Adipocyte (in vitro differentiated cells): ENCODE results near the gene RPRD1A.
"Not testable (repeated sequence)": the region's sequence is repeated elsewhere in the genome, so short reads cannot be mapped to it uniquely, and the experiment has no call there.

Source experiments
- DNase-seq: peaks from one replicate; pipeline ENCODE4 v3.0.0-alpha.2; 2015; ENCODE audit warnings: low read depth
- H3K27me3 ChIP-seq: replicated peaks from 2 replicates; pipeline ENCODE4 v1.7.0; 2013; ENCODE audit warnings: mild to moderate bottlenecking, low read length, moderate library complexity; ENCODE audit not compliant: control insufficient read depth, insufficient read depth
- H3K36me3 ChIP-seq: 2 replicates; pipeline ENCODE4 v1.7.0; 2013; ENCODE audit warnings: low read length, mild to moderate bottlenecking, moderate library complexity; ENCODE audit not compliant: control insufficient read depth, insufficient read depth, severe bottlenecking
- H3K4me1 ChIP-seq: 2 replicates; pipeline ENCODE4 v1.7.0; 2013; ENCODE audit warnings: mild to moderate bottlenecking, low read length, moderate library complexity; ENCODE audit not compliant: control insufficient read depth, insufficient read depth
- H3K4me3 ChIP-seq: 2 replicates; pipeline ENCODE4 v1.7.0; 2013; ENCODE audit warnings: mild to moderate bottlenecking, low read length, moderate library complexity
- H3K9ac ChIP-seq: 2 replicates; pipeline ENCODE4 v1.7.0; 2013; ENCODE audit warnings: mild to moderate bottlenecking, low read length, moderate library complexity
- H3K9me3 ChIP-seq: 2 replicates; pipeline ENCODE4 v1.7.0; 2013; ENCODE audit warnings: mild to moderate bottlenecking, low read length, moderate library complexity; ENCODE audit not compliant: control insufficient read depth

Gene RPRD1A

GRCh38 chr18:36099311-36099710 lies 32.0 kb upstream of the RPRD1A start:
- Histone ChIP-seq H3K4me3 (no peak overlapping the region), H3K9me3 (peaks cover 17% of the 10 kb centered on the region), H3K27me3 (no peaks in the 10 kb centered on the region), H3K4me1 (no peaks in the 10 kb centered on the region), H3K9ac (no peak overlapping the region), H3K36me3 (no peaks in the 10 kb centered on the region)
- peak; percentile 1 for DNase-seq

GRCh38 chr18:36096955-36097354 lies 29.6 kb upstream of the RPRD1A start:
- Histone ChIP-seq H3K9ac (no peak overlapping the region), H3K4me1 (no peaks in the 10 kb centered on the region), H3K4me3 (no peak overlapping the region), H3K36me3 (no peaks in the 10 kb centered on the region), H3K27me3 (no peaks in the 10 kb centered on the region), H3K9me3 (peaks cover under 1% of the 10 kb centered on the region)
- DNase-seq = no peak

GRCh38 chr18:36095936-36096519 lies 28.7 kb upstream of the RPRD1A start:
- DNase-seq = peak; percentile 85
- Histone ChIP-seq H3K36me3 (no peaks in the 10 kb centered on the region), H3K4me3 (no peak overlapping the region), H3K9ac (no peak overlapping the region), H3K4me1 (no peaks in the 10 kb centered on the region), H3K27me3 (no peaks in the 10 kb centered on the region), H3K9me3 (no peaks in the 10 kb centered on the region)

GRCh38 chr18:36094431-36094830 lies 27.1 kb upstream of the RPRD1A start:
- Histone ChIP-seq H3K27me3 (no peaks in the 10 kb centered on the region), H3K9ac (no peak overlapping the region), H3K9me3 (no peaks in the 10 kb centered on the region), H3K4me3 (no peak overlapping the region), H3K4me1 (no peaks in the 10 kb centered on the region), H3K36me3 (no peaks in the 10 kb centered on the region)
- DNase-seq = no peak

- H3K9ac ChIP-seq, H3K4me1 ChIP-seq: not testable (repeated sequence)
Observed at GRCh38 chr18:36092116-36092515, 24.8 kb upstream of the RPRD1A start.

GRCh38 chr18:36089001-36089400 lies 21.6 kb upstream of the RPRD1A start:
- no peak overlapping the region for H3K4me3 ChIP-seq
- peak; percentile 5 for DNase-seq
- no peaks in the 10 kb centered on the region for H3K9me3 ChIP-seq
- H3K36me3 ChIP-seq = no peaks in the 10 kb centered on the region
- no peaks in the 10 kb centered on the region for H3K27me3 ChIP-seq
- H3K9ac ChIP-seq = no peak overlapping the region
- H3K4me1 ChIP-seq = peaks cover 2% of the 10 kb centered on the region

More at GRCh38 chr18:36092116-36092515, 24.8 kb upstream of the RPRD1A start:
- H3K36me3 ChIP-seq, H3K9me3 ChIP-seq, H3K4me3 ChIP-seq, H3K27me3 ChIP-seq: not testable (repeated sequence)
- peak; percentile 14 for DNase-seq

GRCh38 chr18:36088256-36088655 lies 20.9 kb upstream of the RPRD1A start:
- Histone ChIP-seq H3K27me3 (no peaks in the 10 kb centered on the region), H3K4me3 (no peak overlapping the region), H3K4me1 (peaks cover 2% of the 10 kb centered on the region), H3K36me3 (no peaks in the 10 kb centered on the region), H3K9ac (no peak overlapping the region), H3K9me3 (no peaks in the 10 kb centered on the region)
- no peak for DNase-seq

- Histone ChIP-seq H3K36me3 (no peaks in the 10 kb centered on the region), H3K9me3 (peaks cover 11% of the 10 kb centered on the region), H3K4me3 (no peak overlapping the region), H3K9ac (no peak overlapping the region), H3K27me3 (no peaks in the 10 kb centered on the region), H3K4me1 (peaks cover 2% of the 10 kb centered on the region)
- DNase-seq = no peak
Observed at GRCh38 chr18:36086186-36086585, 18.8 kb upstream of the RPRD1A start.

GRCh38 chr18:36085195-36085594 lies 17.8 kb upstream of the RPRD1A start:
- Histone ChIP-seq H3K4me3 (no peak overlapping the region), H3K9ac (no peak overlapping the region), H3K27me3 (no peaks in the 10 kb centered on the region)

GRCh38 chr18:36083729-36084128 lies 16.4 kb upstream of the RPRD1A start:
- Histone ChIP-seq H3K27me3 (no peaks in the 10 kb centered on the region), H3K36me3 (no peaks in the 10 kb centered on the region), H3K9ac (no peak overlapping the region), H3K4me1 (peaks cover 13% of the 10 kb centered on the region), H3K9me3 (peaks cover 25% of the 10 kb centered on the region), H3K4me3 (no peak overlapping the region)
- DNase-seq = no peak

More at GRCh38 chr18:36085195-36085594, 17.8 kb upstream of the RPRD1A start:
- no peak for DNase-seq
- Histone ChIP-seq H3K9me3 (peaks cover 20% of the 10 kb centered on the region), H3K4me1 (peaks cover 2% of the 10 kb centered on the region), H3K36me3 (no peaks in the 10 kb centered on the region)

- peaks cover 13% of the 10 kb centered on the region for H3K4me1 ChIP-seq
- H3K36me3 ChIP-seq, H3K9ac ChIP-seq, H3K4me3 ChIP-seq, DNase-seq, H3K27me3 ChIP-seq: not testable (repeated sequence)
- peaks cover 25% of the 10 kb centered on the region for H3K9me3 ChIP-seq
Observed at GRCh38 chr18:36081118-36081517, 13.8 kb upstream of the RPRD1A start.
